ENCODE data around the gene PHF3.
A peak's percentile ranks its signal among the peaks of the same experiment; 100 is the strongest.

Gene PHF3

GRCh38 chr6:63635588-63636517 lies at the start of gene PHF3:
TSS of gene PHF3 (plus strand) at chr6:63635802. CDS start at chr6:63646552, 10,750 bp downstream.
- DNase-seq (ENCODE audit: low read depth): peak; percentile 65

GRCh38 chr6:63589952-63590411 lies 45.6 kb upstream of the PHF3 start:
- no peak for DNase-seq (ENCODE audit: low read depth)

GRCh38 chr6:63592886-63593285 lies 42.7 kb upstream of the PHF3 start:
- DNase-seq (ENCODE audit: low read depth): no peak

GRCh38 chr6:63597141-63598048 lies 38.2 kb upstream of the PHF3 start:
- DNase-seq (ENCODE audit: low read depth): no peak

GRCh38 chr6:63598049-63599036 lies 37.3 kb upstream of the PHF3 start:
- no peak for DNase-seq (ENCODE audit: low read depth)

GRCh38 chr6:63599243-63599642 lies 36.4 kb upstream of the PHF3 start:
- DNase-seq (ENCODE audit: low read depth): no peak

GRCh38 chr6:63600136-63600535 lies 35.5 kb upstream of the PHF3 start:
- DNase-seq (ENCODE audit: low read depth): no peak

- DNase-seq (ENCODE audit: low read depth): no peak
Measured at GRCh38 chr6:63609231-63609630, 26.4 kb upstream of the PHF3 start.

GRCh38 chr6:63610944-63611343 lies 24.7 kb upstream of the PHF3 start:
- DNase-seq (ENCODE audit: low read depth): no peak

- no peak for DNase-seq (ENCODE audit: low read depth)
Measured at GRCh38 chr6:63611560-63611959, 24.0 kb upstream of the PHF3 start.

GRCh38 chr6:63615590-63615989 lies 20.0 kb upstream of the PHF3 start:
- DNase-seq (ENCODE audit: low read depth): no peak

- DNase-seq (ENCODE audit: low read depth): no peak
Measured at GRCh38 chr6:63624091-63624490, 11.5 kb upstream of the PHF3 start.

- DNase-seq (ENCODE audit: low read depth): no peak
Measured at GRCh38 chr6:63630466-63630865, 5.1 kb upstream of the PHF3 start.

GRCh38 chr6:63634630-63635029 lies 972 bp upstream of the PHF3 start:
- no peak for DNase-seq (ENCODE audit: low read depth)

GRCh38 chr6:63635215-63635587 lies 401 bp upstream of the PHF3 start:
- no peak for DNase-seq (ENCODE audit: low read depth)

- no peak for DNase-seq (ENCODE audit: low read depth)
Measured at GRCh38 chr6:63636518-63637021, 968 bp downstream of the PHF3 start.

GRCh38 chr6:63637865-63638445 lies 2.4 kb downstream of the PHF3 start:
- no peak for DNase-seq (ENCODE audit: low read depth)

GRCh38 chr6:63640062-63640461 lies 4.5 kb downstream of the PHF3 start:
- no peak for DNase-seq (ENCODE audit: low read depth)

- no peak for DNase-seq (ENCODE audit: low read depth)
Measured at GRCh38 chr6:63643862-63644261, 8.3 kb downstream of the PHF3 start.

GRCh38 chr6:63644668-63645326 lies 9.2 kb downstream of the PHF3 start:
- DNase-seq (ENCODE audit: low read depth): no peak

All from CMK (cell line).